ENCODE data around the gene KLHL21. TPM values are rescaled to one million over a fixed set of nuclear protein-coding genes. Genes with fewer than 3 reads are reported as not detected.

Gene KLHL21
- total and polyA plus RNA-seq, 2 experiments from 2014 or later, result 17.7 to 39.3 TPM

DNA sequence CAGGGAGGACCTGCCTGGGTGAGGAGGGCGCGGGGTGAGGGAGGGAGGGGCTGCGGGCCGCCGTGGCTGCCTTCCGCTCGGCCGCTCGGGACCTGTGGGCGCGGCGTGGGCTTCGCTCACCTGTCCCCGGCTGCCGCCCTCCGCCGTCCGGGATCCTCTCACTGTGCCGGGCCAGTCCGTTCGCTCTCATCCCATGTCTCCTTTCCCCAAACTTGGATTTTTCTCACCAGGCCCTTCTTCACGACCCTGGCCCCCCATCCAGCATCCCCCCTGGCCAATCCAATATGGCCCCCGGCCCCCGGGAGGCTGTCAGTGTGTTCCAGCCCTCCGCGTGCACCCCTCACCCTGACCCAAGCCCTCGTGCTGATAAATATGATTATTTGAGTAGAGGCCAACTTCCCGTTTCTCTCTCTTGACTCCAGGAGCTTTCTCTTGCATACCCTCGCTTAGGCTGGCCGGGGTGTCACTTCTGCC is 22.5 kb downstream of the KLHL21 start:
- H3K36me3 ChIP-seq (ENCODE audit: low read depth), result no peaks in the 10 kb centered on the region
- H3K27me3 ChIP-seq (replicated peaks; ENCODE audit: insufficient read depth), result no peaks in the 10 kb centered on the region
- in situ Hi-C loops (cut with MboI), result no loop called here
- peaks cover 46% of the 10 kb centered on the region for H3K79me2 ChIP-seq (ENCODE audit: insufficient read depth)
- WGBS, 2 experiments (ENCODE audit: low coverage in 1 of 2, low lambda C conversion rate in 2 of 2, missing lambda C conversion rate in 2 of 2), result 0 to 1% methylated on average over 7 to 18 of the region's 30 CpGs
- H3K4me2 ChIP-seq (ENCODE audit: unreplicated experiment), result peak overlapping the region; percentile 85
- no peaks in the 10 kb centered on the region for H4K20me1 ChIP-seq (ENCODE audit: insufficient read depth)
- TF ChIP-seq EZH2phosphoT487 (IDR thresholded peaks at IDR 0.05; ENCODE audit: insufficient read depth, low read depth) (no peak), EZH2 (IDR thresholded peaks at IDR 0.05; ENCODE audit: insufficient read depth, poor library complexity, severe bottlenecking) (no peak)
- no peaks in the 10 kb centered on the region for H3K9me3 ChIP-seq (ENCODE audit: low read depth)
- no peak for DNase-seq
- no peaks in the 10 kb centered on the region for H3F3A ChIP-seq (ENCODE audit: insufficient read depth)
- no peaks in the 10 kb centered on the region for H3K9me2 ChIP-seq (ENCODE audit: insufficient read depth)
- H2AFZ ChIP-seq, result peak overlapping the region; percentile 85
- peak overlapping the region; percentile 92 for H3K9ac ChIP-seq
- peaks cover 9% of the 10 kb centered on the region; the same call in 1 of the 2 replicates for H3K4me1 ChIP-seq (ENCODE audit: insufficient read depth)
- H3K27ac ChIP-seq, result peak overlapping the region; percentile 52
- H3K4me3 ChIP-seq, result peak overlapping the region; percentile 81

DNA sequence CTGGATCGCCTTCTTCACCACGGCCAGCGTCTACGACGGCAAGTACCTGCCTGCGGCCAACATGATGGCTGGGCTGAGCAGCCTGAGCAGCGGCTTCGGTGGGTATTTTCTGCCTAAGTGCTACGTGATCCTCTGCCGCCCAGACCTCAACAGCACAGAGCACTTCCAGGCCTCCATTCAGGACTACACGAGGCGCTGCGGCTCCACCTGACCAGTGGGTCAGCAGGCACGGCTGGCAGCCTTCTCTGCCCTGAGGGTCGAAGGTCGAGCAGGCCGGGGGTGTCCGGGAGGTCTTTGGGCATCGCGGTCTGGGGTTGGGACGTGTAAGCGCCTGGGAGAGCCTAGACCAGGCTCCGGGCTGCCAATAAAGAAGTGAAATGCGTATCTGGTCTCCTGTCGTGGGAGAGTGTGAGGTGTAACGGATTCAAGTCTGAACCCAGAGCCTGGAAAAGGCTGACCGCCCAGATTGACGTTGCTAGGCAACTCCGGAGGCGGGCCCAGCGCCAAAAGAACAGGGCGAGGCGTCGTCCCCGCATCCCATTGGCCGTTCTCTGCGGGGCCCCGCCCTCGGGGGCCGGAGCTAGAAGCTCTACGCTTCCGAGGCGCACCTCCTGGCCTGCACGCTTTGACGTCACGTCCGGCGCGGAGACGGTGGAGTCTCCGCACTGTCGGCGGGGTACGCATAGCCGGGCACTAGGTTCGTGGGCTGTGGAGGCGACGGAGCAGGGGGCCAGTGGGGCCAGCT is 23.1 kb downstream of the KLHL21 start, which contains the start of gene ZBTB48:
ZBTB48 (plus strand) TSS at position 621 of the 745 bp plus-strand sequence. CDS start 616 bp downstream, outside the sequence.
- Histone ChIP-seq H3K36me3 (ENCODE audit: low read depth) (no peaks in the 10 kb centered on the region), H3K27me3 (replicated peaks; ENCODE audit: insufficient read depth) (no peaks in the 10 kb centered on the region), H2AFZ (peak within 1 kb of the TSS; percentile 92), H4K20me1 (ENCODE audit: insufficient read depth) (no peaks in the 10 kb centered on the region), H3K4me2 (ENCODE audit: unreplicated experiment) (peak within 1 kb of the TSS; percentile 94), H3F3A (ENCODE audit: insufficient read depth) (no peaks in the 10 kb centered on the region), H3K4me1 (ENCODE audit: insufficient read depth) (peaks cover 9% of the 10 kb centered on the region; the same call in 1 of the 2 replicates), H3K27ac (peak within 1 kb of the TSS; percentile 88), H3K4me3 (peak within 1 kb of the TSS; percentile 81), H3K79me2 (ENCODE audit: insufficient read depth) (peaks cover 44% of the 10 kb centered on the region), H3K9me2 (ENCODE audit: insufficient read depth) (no peaks in the 10 kb centered on the region), H3K9me3 (ENCODE audit: low read depth) (no peaks in the 10 kb centered on the region), H3K9ac (peak within 1 kb of the TSS; percentile 92)
- WGBS, 2 experiments (ENCODE audit: low coverage in 1 of 2, low lambda C conversion rate in 2 of 2, missing lambda C conversion rate in 2 of 2), result 15 to 18% methylated on average over 52 to 57 of the region's 58 CpGs
- DNase-seq, result peak; percentile 100
- in situ Hi-C loops (cut with MboI), result no loop called here
- TF ChIP-seq EZH2 (IDR thresholded peaks at IDR 0.05; ENCODE audit: insufficient read depth, poor library complexity, severe bottlenecking), result no peak

DNA sequence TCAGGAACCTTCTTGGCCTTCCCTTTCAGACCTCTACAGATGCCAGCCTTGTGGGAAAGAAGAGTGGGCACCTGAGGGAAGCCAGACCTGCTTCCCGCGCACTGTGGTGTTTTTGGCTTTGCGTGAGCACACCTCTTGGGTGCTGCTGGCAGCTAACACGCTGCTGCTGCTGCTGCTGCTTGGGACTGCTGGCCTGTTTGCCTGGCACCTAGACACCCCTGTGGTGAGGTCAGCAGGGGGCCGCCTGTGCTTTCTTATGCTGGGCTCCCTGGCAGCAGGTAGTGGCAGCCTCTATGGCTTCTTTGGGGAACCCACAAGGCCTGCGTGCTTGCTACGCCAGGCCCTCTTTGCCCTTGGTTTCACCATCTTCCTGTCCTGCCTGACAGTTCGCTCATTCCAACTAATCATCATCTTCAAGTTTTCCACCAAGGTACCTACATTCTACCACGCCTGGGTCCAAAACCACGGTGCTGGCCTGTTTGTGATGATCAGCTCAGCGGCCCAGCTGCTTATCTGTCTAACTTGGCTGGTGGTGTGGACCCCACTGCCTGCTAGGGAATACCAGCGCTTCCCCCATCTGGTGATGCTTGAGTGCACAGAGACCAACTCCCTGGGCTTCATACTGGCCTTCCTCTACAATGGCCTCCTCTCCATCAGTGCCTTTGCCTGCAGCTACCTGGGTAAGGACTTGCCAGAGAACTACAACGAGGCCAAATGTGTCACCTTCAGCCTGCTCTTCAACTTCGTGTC is 23.9 kb downstream of the KLHL21 start:
- no peak for DNase-seq
- Histone ChIP-seq H3K79me2 (ENCODE audit: insufficient read depth) (peaks cover 37% of the 10 kb centered on the region), H3K4me1 (ENCODE audit: insufficient read depth) (peaks cover 9% of the 10 kb centered on the region; the same call in 1 of the 2 replicates), H2AFZ (peak overlapping the region; percentile 92), H4K20me1 (ENCODE audit: insufficient read depth) (no peaks in the 10 kb centered on the region), H3K9ac (peak overlapping the region; percentile 92), H3K9me2 (ENCODE audit: insufficient read depth) (no peaks in the 10 kb centered on the region), H3K27me3 (replicated peaks; ENCODE audit: insufficient read depth) (no peaks in the 10 kb centered on the region), H3K27ac (peak overlapping the region; percentile 88), H3K4me2 (ENCODE audit: unreplicated experiment) (peak overlapping the region; percentile 94), H3K9me3 (ENCODE audit: low read depth) (no peaks in the 10 kb centered on the region), H3K36me3 (ENCODE audit: low read depth) (no peaks in the 10 kb centered on the region), H3F3A (ENCODE audit: insufficient read depth) (no peaks in the 10 kb centered on the region), H3K4me3 (peak overlapping the region; percentile 81; the same call in 1 of the 2 replicates)
- in situ Hi-C loops (cut with MboI), result no loop called here
- no peak for TF ChIP-seq EZH2 (IDR thresholded peaks at IDR 0.05; ENCODE audit: insufficient read depth, poor library complexity, severe bottlenecking)
- TF ChIP-seq EZH2phosphoT487 (IDR thresholded peaks at IDR 0.05; ENCODE audit: insufficient read depth, low read depth), result no peak
- 90 to 94% methylated on average over 14 of the region's 14 CpGs for WGBS, 2 experiments (ENCODE audit: low coverage in 1 of 2, low lambda C conversion rate in 2 of 2, missing lambda C conversion rate in 2 of 2)

DNA sequence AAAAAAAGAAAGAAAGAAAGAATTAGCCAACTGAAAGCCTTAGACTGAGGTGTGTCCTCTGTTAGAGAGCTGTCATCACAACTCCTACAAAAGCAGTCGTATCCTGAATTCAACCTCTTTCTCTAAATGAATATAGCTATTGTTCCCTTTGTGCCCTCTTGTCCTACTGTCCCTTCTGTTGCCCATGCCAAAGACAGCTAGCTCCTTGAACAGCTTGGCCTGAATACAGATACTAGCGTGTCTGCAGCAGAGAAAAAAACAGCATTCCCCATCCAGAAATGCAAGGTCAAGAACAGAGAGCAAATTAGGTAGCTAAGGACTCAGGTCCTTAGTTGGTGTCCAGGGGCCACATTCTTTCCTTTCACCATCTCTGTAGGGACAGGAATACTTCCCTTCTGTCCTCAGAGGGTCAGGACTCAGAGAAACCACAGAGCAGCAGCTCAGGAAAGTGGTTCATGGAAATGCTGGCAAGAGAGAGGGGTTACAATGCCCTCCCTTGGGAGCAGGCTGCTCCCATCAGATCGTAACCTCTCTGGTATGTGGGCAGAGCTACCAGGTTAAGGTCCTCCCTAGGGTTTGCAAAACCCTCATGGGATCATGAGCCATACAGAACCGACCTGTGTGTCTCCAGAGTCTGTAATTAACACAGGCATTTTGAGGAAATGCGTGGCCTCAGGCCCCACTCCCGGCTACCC is 24.7 kb downstream of the KLHL21 start:
- Histone ChIP-seq H3K9me2 (ENCODE audit: insufficient read depth) (no peaks in the 10 kb centered on the region), H4K20me1 (ENCODE audit: insufficient read depth) (no peaks in the 10 kb centered on the region), H3K4me1 (ENCODE audit: insufficient read depth) (peaks cover 9% of the 10 kb centered on the region; the same call in 1 of the 2 replicates), H3K27me3 (replicated peaks; ENCODE audit: insufficient read depth) (no peaks in the 10 kb centered on the region), H3K36me3 (ENCODE audit: low read depth) (no peaks in the 10 kb centered on the region), H3K79me2 (ENCODE audit: insufficient read depth) (peaks cover 29% of the 10 kb centered on the region), H3K4me3 (no peak overlapping the region), H3K9ac (no peak overlapping the region), H3K4me2 (ENCODE audit: unreplicated experiment) (no peak overlapping the region), H3K9me3 (ENCODE audit: low read depth) (no peaks in the 10 kb centered on the region), H3F3A (ENCODE audit: insufficient read depth) (no peaks in the 10 kb centered on the region), H3K27ac (no peak overlapping the region), H2AFZ (no peak overlapping the region)
- in situ Hi-C loops (cut with MboI), result no loop called here
- no peak for TF ChIP-seq EZH2 (IDR thresholded peaks at IDR 0.05; ENCODE audit: insufficient read depth, poor library complexity, severe bottlenecking)
- no peak for TF ChIP-seq EZH2phosphoT487 (IDR thresholded peaks at IDR 0.05; ENCODE audit: insufficient read depth, low read depth)
- 71 to 74% methylated on average over 6 of the region's 6 CpGs for WGBS, 2 experiments (ENCODE audit: low coverage in 1 of 2, low lambda C conversion rate in 2 of 2, missing lambda C conversion rate in 2 of 2)
- DNase-seq, result peak; percentile 50

Measured in GM23248 (cell line).